ENCODE results near the gene CACNA1G.
A peak's percentile ranks its signal among the peaks of the same experiment; 100 is the strongest.

The CACNA1G gene

GRCh38 chr17:50675627-50676026 is 115.1 kb downstream of the CACNA1G start:
- Histone ChIP-seq H3K27me3 (no peaks in the 10 kb centered on the region), H3K27ac (no peak overlapping the region), H3K36me3 (peaks cover 0 to 22% (median 0%) of the 10 kb centered on the region in 3 donors), H3K9me3 (no peaks in the 10 kb centered on the region), H3K4me3 (no peak overlapping the region), H3K4me1 (no peaks in the 10 kb centered on the region)
- TF ChIP-seq CTCF (IDR thresholded peaks at IDR 0.05), result no peak
- intact Hi-C loops (cut with DNase I; ENCODE audit: low total_unique reads), result no loop called here
- DNase-seq, result no peak

GRCh38 chr17:50676065-50676975 is 115.8 kb downstream of the CACNA1G start:
- Histone ChIP-seq H3K4me3 (no peak overlapping the region), H3K36me3 (peaks cover 0 to 22% (median 0%) of the 10 kb centered on the region in 3 donors), H3K4me1 (peaks cover 0 to 5% (median 0%) of the 10 kb centered on the region in 4 donors), H3K27me3 (no peaks in the 10 kb centered on the region), H3K27ac (no peak overlapping the region), H3K9me3 (no peaks in the 10 kb centered on the region)
- peak in 1 of 2 donors; percentile 31 for DNase-seq
- no peak for TF ChIP-seq CTCF (IDR thresholded peaks at IDR 0.05)
- intact Hi-C loops (cut with DNase I; ENCODE audit: low total_unique reads), result no loop called here

Data from tibial artery (tissue), 4 donors.